HG03175 (cell line): ENCODE measurements around the gene DPP4.

Experiments
- ATAC-seq: cut with Tn5 transposase; IDR thresholded peaks from one replicate; pipeline ENCODE4 v1.9.1; 2021; ENCODE audit warnings: mild to moderate bottlenecking, moderate library complexity; ENCODE audit not compliant: unreplicated experiment

DPP4 gene

DNA sequence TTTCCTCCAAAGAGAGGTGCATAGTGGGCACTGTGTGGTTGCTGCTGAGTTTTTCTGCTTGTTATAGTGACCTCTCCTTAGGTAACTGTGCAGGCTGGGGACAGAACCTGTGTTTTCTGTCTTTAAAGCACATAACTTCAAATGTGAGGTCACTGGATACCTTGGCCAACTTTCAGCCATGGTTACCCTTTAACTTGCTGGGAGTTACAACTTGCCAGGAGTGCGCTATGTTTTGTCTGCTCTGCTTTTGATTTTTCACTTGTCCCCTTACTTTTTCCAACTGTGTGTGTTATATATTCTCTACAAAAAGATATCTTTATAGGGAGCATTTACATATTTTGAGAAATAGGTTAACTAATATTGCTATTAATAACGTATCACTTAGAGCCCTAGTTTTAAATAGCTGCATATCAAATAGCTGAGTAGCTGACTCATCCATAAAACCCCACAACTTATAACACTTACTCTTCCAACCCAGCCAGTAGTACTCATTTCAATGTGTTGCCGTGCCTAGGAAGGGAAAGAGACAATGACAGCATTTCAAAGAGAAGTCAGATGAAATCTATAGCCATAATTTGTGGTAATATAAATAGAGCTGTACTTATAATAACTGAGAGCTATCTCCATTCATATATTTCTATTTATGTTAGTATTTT is 51.6 kb downstream of the DPP4 start:
- ATAC-seq: no peak

DNA sequence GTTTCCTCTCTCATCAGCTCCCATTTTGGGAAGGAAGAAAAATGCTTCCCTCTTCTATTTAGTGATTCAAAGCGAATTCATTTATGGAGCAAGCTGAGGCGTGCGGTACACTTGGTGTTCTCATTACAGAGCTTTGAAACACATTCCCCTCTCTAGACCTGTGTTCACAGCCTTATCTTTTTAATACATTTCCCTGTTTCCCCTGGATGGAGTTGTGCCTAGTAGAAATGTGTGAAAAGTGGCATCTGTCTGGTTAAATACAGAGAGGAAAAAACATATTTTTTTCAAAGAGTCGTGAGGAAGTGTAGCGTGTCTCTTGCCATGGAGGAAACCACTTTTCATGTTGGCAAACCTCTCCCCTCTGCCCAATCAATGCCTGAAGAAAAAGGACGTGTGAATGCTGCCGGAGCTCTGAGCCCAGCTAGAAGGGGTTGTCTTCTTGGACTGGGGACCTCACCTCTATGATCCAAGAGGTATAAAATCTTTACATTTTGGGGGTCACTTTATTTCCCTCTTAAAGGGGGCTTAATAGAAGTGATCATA is 52.4 kb downstream of the DPP4 start:
- ATAC-seq: no peak

DNA sequence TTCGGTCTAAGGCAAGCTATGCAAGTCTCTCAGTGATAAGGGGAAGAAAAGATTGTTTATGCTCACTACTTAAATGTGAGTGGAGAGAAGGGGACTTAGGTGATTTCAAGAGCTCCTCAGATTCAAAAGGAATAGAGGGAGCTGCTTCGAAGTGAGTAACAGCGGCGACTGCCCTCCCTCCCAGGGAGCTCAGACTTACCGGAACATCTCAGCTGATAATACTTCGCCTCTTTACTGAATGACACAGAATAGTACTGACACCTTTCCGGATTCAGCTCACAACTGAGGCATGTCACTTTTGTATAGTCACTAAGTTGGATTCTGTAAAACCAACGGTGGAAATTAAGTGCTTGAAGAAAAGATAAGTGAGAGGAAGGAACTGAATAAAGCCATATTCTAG is 55.5 kb downstream of the DPP4 start:
- ATAC-seq: no peak

DNA sequence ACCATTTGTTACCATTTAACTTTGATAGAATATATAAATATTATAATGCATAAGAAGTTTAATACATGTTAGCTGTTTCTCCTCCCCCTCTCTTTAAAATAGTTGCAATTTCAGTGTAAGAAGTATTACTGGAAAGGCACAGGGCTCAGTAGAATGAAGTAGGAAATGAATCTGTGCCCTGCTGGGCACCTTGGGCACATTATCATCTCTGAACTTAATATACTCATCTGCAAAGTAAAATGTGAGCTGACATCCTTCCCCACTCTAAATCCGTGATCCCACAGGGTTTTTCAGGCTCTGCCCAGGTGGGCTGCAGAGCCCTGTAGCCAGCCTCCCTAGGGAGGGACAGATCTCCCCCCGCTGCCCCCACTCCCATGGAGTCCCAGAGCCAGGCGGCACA is 56.8 kb downstream of the DPP4 start:
- ATAC-seq: no peak

DNA sequence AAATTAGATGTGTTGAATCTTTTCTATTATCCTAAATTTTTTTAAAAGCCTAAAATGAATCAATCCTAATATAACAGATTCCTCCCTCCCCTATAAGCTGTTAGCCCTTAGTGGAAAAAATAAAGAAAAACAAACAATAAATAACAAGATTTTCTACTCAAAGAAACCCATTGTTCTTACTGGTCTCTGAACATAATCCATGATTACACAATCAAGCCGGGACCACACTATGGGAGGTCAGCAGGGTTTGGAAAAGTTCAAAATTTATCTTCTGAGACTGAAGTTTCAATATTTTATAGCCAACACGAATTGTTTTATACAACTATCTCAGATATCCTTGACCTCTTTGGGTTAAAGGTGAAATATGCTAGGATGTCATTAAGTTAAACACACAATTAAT is 57.9 kb downstream of the DPP4 start:
- no peak for ATAC-seq

DNA sequence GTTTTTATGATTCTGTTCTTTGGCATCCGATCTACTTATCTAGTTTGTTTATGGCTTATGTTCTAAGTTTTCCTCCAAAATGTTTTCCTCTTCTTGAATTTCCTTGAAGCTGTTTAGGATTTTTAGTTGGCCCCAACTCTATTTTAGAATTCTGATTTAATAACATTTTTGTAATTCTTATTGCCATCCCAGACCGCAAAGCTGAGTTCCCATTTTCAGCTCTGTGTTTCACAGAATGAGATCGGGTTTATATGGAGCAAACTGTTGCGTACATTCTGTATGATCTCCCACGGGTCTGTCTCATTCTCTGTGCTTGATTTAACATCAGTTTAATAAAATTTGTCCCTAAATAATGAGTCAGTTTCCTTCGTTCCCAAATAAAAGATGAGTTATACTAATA is 59.3 kb downstream of the DPP4 start:
- ATAC-seq: no peak

DNA sequence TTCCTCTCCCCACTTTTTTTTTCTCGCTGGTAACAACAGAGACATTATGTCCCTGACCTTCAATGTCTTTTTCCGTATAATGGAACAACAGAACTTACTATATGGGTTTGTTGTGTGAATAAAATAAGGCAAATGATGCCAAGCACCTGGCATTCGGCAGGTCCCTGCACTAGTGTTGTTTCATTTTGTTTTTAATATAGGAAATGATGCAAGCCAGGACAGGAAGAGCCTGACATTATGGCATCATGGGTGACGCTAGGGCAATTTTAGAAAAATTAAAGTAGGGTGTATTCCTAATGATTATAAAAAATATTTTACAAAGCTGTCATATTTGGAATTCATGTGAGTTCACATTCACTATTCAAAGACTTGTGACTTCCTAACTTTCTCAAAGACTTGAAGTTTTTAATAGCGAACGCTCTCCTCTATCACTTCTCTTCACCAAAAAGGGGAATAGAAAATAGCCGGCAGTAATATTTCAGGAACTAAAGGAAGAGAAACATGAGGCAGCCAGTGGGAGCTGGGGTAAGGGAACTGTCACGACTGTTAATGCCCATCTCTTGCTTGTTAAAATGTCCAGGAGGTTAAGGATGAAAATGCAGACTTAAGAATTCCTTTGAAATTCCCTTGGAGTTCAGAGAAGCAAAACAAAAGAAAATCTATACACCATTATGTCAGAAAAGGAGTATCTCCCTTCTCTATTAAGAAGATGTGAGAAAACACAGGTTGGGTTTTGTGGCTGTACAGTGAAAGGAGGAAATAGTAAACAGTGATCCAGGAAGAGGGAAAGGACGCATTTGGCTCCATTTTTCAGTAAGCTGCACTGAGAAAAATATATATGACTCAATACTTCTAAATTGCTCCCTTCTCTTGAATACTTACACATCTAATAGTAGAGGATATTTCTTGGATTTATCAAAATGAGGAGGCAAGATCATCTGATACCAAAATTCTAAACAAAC is 60.2 kb downstream of the DPP4 start:
- ATAC-seq: no peak

DNA sequence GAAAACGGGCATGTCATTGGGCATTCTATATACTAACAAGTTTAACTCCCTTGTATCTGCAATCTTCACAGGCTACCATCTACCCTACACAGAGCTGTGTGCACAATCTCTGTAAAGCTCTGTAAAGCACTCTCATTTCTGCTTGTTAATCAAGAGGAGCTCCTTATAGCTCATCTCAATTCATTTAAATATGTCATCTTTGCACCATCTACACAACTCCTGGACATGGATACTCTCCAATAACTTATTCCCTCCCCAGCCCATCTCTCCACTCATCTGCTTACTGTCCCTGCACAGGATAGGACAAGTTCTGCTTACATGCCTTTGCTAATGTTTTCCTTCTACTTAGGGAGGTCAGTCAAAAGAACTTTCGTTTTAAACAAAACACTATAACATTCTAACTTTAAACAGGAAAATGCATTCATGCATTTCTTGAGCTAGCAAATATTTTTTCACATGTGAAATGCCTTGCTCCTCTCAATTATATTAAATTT is 61.4 kb downstream of the DPP4 start:
- no peak for ATAC-seq

DNA sequence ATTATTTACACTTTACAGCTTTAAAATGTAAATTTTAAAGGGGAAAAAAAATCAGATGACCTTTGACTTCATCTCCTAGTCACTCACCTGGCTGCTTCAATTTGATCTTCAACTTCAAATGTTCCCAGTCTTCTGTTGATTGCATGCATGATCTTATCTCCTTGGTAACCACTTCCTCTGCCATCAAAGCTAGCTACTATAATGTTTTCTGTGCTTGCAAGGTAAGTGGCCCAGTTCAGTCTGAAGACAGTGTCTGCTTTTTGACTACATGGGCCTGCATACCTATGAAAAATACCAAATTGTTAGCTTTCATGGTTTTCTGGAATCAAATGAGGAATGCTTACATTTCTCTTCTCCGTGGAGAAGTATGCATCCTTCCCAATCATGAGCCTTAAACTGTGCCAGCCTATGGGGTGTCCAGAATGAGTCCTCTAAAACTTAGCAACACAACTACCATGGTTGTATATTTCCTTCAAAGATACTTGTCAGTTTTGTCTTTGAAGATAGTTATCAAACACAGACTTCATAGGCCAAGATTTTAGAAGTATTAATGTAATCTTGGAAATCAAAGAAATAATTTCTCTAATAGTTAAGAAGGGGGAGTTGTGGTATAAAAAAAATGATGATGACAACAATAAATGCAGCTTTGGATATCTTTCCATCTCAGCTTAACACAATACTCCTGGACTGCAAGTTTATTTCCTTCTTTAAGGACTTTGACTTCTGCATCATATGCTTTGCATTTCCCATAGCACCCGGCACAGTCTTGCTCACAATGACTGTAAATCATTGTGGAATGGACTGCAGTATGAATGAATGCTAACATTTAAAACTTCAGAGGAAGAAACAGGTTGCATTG is 62.1 kb downstream of the DPP4 start:
- no peak for ATAC-seq

DNA sequence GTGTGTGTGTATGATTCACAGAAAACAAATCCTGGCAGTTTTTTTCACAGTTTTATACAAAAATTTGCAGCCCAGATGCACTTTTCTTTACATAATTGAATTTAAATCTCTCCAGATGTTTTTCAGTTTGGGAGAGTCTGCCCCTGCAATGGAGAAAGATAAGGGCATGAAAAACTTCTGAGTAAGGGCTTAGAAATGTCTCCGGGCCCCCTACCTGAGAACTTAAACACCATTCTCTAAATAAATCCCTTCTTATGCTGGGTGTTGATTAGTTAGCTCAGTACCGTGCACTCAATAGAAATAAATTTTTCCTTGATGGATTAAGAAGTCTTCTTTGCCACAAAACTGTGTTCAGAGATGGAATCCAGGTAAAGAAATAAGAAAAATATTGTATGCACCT is 64.5 kb downstream of the DPP4 start:
- ATAC-seq: no peak

DNA sequence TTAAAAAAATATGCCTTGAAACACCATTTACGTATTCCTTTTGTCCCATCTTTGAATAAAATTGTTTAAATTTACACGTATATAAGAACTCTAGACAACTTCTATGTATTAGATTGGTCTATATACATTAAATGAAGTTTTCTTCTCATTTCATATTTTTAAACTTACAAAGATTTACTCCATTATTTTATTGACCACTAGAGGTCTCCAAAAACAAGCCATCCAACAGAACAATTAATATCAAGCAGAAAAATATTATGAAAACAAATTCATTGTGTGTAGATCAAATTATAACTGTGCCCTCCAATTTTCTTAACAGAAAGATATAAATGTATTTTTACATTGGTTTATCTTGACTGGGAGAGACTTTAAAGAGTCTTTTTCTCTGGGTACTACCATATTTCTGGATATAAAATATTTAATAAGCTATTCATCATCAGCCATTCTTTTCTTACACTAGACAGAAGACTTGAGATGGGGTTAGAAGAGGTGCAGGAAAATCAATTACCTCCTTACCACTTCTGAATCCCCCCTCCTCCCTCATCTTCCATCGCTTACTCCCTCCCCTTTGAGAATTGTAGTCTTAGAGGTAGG is 66.5 kb downstream of the DPP4 start:
- peak; percentile 42 for ATAC-seq

DNA sequence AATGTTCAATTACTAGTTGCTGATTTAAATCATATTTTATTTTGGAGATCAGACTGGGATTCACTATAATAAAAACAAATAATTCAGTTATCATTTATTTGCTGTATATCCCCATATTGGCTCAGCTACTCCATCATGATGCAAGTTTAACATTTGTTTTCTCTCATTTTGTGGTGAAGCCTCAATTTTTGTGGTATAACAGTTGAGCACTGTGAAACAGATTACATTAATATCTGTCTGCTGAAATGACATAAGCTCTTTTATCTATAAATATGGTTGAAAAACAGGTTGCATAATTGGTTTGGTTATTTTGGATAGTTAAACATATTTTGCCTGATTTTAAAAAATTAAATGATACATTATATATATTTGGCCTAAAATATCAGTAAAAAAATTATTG is 67.7 kb downstream of the DPP4 start:
- no peak for ATAC-seq

DNA sequence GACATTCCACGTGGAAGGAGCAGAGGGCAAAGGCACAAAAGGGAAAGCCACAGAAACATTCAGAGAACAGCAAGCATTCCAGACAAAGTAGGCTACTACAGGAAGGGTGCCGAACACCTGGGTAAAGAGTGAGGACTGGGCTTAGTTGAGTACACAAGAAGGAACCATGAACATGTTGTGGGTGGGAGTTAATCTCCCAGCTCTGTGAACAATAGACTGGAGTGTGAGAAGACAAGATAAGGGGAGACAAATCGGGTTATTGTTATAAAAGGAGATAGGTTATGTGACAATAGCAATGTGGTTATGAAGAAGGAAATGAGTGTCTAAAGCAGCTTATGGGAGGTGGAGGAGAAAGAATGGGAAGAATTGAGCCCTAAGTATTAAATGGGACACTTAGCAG is 70.0 kb downstream of the DPP4 start:
- ATAC-seq: no peak

DNA sequence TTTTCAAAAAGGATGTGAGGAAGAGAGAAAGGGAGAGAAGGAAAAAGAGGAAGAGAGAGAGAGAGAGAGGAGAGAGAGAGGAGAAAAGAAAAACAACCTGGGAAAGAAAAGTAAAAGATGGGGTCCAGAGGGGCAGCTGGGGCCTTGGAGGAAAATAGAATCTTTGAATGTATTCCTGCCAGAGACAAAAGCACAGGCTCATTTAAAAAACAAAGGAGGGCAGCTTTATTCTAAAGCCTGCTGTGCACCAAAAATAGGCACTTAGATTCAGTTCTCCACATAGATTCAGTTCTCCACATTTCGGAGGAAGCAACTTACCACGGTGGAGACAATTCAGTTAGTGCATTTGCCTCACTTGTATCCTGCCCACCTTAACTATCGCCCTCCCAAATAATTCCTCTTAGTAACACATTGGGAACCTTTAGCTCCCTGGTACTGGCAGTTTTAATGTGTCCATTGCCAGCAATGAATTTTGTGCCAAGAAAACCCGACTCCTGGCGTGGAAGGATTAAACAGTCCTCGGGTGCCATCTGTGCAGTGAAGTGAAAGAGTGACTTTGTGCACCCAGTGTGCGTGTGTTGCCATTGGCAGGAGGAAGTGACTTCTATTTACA is 71.3 kb downstream of the DPP4 start:
- ATAC-seq: no peak

DNA sequence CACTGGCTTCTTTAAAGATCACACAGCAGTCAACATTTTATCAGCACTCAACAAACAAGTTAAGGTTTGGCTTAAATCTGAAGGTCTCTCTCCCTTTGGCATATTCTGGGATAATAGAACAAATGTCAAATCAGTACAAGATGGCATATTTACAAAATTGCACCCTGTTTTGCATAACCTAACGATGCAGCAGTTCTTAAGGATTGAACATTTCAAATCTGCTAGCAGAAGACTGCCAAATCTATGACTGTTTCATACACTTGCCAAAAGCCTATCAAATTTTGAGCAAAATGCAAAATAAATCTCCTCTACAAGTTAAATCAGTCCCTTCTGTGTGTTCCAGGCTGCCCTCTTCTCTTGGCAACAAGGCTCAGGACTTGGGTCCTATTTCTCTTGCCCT is 73.6 kb downstream of the DPP4 start:
- no peak for ATAC-seq

DNA sequence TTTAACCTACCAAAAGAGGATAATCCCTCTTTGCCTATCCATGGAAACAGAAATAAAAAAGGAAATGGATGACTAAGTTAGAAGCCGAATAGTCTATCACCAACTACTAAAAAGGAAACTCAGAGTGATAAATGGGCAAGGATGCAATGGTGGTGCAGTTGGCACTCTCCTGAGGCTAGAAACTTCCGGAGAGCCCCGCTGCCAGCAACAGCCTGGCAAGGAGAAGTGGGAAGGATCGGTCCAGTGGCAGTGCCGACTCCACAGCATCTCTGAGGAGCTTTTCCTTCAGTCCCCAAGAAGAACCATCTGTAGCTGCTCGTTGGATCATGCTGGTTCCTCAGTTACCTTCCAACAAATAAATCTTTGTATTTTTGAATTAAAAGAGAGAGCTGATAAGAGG is 74.7 kb downstream of the DPP4 start:
- ATAC-seq: no peak

DNA sequence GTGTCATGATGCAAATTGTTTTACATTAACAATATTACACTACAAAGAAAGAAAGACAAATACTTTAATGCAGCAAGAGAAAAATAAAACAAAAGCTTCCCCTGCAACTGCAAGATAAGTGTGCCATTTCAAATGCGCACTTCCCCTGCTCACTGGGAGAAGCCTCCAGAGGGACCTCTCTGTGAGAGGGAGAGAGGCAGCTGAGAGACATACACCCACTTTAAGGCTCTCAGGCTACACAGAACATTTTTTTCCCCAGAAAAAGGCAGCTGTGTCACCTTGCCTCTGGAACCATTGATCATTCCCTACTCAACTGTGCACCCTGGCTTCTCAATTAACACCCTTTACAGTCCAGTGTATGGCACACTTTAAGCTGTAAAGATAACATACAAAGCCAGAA is 75.2 kb downstream of the DPP4 start:
- no peak for ATAC-seq

DNA sequence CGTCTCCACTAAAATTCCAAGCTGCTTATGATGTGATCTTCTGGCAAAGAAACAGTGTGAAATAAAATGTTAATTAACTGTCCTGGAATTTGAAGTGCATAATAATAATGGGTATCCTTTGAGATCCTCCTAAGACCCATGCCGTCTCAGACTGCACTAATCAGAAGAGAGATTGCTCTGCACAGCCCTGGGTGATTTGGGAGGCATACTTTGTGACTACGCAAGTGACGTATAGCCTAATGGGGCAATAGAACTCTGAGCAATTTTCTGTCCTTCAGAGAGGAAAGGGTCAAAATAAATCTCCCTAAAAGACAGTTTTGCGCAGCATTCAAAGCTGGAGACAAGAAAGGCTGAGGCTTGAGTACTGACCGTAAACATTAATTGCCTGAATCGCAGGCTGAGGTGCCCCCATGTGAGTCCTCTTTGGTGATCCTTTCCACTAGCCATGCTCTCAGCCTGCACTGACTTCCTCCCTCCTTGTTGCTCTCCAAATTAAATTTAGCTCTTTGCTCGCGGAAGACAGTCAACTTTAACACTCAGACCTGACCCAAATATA is 76.0 kb downstream of the DPP4 start:
- no peak for ATAC-seq

DNA sequence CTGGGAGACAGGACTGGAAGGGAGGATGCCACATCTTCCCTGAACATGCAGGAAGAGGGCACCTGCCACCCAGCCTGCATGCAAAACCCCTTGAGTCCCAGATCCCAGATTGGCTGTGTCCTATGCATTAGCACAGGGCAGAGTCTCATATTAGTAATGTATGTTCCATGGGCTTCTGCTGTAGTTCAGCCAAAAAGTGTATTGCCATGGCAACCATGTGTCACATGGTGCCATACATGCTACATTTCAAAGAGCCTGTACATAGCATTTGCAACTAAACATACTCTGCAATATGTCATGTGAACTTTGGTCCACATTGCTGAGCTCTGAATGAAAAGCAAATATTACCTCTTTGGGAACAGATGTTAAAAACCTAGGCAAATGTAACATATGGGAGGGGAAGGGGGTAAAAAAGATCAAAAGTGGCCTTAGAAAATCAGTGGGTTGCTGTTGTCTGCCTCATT is 78.4 kb downstream of the DPP4 start:
- ATAC-seq: no peak
